Astrocyte of the spinal cord (primary cell): ENCODE data around the gene CADM2.

Experiments used
- DNase-seq: peaks from one replicate; pipeline ENCODE4 v3.0.0; 2011; ENCODE audit warnings: low read depth, low spot score
- H3K4me3 ChIP-seq: 2 replicates; pipeline ENCODE4 v1.5.1; 2011; ENCODE audit warnings: low read depth, mild to moderate bottlenecking, low read length, moderate library complexity
- in situ Hi-C: cut with HindIII; loops from 2 replicates; pipeline ENCODE4 v1.10.0; 2017; ENCODE audit warnings: low sequenced_read_pairs
- TF ChIP-seq, protein P1 (sequence below): IDR thresholded peaks from 2 replicates; pipeline ENCODE4 v1.5.1; 2012; ENCODE audit warnings: low read depth, mild to moderate bottlenecking, low read length, inconsistent platforms

CADM2 gene

DNA sequence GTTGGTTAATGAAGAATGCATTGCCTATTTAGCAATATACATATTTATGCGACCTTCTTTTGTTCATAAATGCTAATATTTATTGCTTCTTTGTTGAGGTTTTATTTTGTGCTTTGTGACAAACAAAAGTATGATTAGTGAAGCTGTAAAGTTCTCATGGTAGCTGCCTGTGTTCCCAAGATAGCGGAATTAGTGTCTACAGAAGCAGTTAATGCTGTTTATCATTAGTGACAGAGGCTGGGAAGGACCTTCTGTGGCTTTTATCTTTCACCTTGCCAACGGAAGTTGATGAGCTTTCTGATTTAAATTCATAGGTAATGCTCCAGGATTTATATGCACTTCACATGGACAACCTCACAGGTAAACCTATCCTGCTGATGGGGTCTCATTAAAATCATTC, 418.3 kb downstream of the CADM2 start:
- TF ChIP-seq, protein P1, sequence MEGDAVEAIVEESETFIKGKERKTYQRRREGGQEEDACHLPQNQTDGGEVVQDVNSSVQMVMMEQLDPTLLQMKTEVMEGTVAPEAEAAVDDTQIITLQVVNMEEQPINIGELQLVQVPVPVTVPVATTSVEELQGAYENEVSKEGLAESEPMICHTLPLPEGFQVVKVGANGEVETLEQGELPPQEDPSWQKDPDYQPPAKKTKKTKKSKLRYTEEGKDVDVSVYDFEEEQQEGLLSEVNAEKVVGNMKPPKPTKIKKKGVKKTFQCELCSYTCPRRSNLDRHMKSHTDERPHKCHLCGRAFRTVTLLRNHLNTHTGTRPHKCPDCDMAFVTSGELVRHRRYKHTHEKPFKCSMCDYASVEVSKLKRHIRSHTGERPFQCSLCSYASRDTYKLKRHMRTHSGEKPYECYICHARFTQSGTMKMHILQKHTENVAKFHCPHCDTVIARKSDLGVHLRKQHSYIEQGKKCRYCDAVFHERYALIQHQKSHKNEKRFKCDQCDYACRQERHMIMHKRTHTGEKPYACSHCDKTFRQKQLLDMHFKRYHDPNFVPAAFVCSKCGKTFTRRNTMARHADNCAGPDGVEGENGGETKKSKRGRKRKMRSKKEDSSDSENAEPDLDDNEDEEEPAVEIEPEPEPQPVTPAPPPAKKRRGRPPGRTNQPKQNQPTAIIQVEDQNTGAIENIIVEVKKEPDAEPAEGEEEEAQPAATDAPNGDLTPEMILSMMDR: no peak
- H3K4me3 ChIP-seq: no peak overlapping the region
- DNase-seq: no peak
- in situ Hi-C loops: no loop called here

DNA sequence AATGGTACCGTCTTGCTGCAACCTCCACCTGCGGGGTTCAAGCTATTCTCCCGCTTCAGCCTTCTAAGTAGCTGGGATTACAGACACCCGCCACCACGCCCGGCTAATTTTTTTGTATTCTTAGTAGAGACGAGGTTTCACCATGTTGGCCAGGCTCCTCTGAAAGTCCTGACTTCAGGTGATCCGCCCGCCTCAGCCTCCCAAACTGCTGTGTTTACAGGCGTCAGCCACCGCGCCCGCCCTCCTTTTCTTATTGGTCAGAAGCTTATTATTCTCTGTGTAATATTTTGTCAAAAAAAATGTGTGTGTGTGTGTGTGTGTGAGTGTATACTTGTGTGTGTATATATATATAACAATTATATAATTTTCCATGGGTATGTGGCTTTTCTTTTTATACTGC, 425.6 kb downstream of the CADM2 start:
- TF ChIP-seq, protein P1: no peak
- in situ Hi-C loops: no loop called here
- no peak overlapping the region for H3K4me3 ChIP-seq
- DNase-seq: no peak

- H3K4me3 ChIP-seq: no peak overlapping the region
- TF ChIP-seq, protein P1: no peak
- DNase-seq: no peak
- in situ Hi-C loops: no loop called here
Measured at GRCh38 chr3:85387913-85388505, 429.2 kb downstream of the CADM2 start.

DNA sequence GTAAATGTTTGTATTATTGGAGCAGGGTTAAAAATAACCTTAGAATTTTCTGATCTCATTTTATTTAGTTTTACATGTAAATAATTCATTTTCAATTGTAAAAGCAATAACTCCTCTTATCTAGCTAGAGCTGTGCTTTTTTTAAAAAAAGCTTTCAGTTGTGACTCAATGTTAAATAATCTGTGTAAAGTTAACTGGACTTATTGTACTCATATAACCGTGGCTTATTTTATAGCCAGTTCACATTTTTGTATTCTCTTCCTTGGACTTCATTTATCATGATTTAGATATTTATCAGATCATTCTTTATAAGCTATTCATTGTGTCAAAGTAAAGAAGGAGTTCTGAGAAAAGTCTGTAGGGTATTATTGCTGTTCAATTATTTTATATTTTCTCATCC, 435.6 kb downstream of the CADM2 start:
- in situ Hi-C loops: no loop called here
- TF ChIP-seq, protein P1: no peak
- H3K4me3 ChIP-seq: no peak overlapping the region
- no peak for DNase-seq

GRCh38 chr3:85397434-85397833, 438.6 kb downstream of the CADM2 start:
- TF ChIP-seq, protein P1: no peak
- H3K4me3 ChIP-seq: no peak overlapping the region
- in situ Hi-C loops: no loop called here
- DNase-seq: no peak

DNA sequence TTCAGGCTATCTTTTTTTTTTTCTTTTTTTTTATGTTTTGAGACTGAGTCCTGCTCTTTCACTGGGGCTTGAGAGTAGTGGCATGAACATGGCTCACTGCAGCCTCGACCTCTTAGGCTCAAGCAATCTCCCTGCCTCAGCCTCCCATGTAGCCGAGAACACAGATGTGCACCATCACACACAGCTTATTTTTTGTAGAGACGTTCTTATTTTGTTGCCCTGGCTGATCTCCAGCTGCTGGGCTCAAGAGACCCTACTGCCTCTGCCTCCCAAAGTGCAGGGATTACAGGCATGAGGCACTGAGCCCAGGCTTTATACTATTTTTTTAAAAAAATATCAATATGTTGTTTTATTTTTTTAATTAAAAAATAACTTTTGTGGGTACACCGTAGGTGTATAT, 467.3 kb downstream of the CADM2 start:
- in situ Hi-C loops: no loop called here
- no peak overlapping the region for H3K4me3 ChIP-seq
- TF ChIP-seq, protein P1: no peak
- DNase-seq: no peak

- TF ChIP-seq, protein P1: no peak
- DNase-seq: no peak
- in situ Hi-C loops: no loop called here
- H3K4me3 ChIP-seq: no peak overlapping the region
Measured at GRCh38 chr3:85427467-85427866, 468.7 kb downstream of the CADM2 start.
